Activated T-helper 17 cell treated with anti-CD3 and anti-CD28 coated beads, Interleukin-2, amount 50 U/mL, for 72 hours (primary cell): Measurements from ENCODE around the gene GNB1L. TPM values are rescaled to one million over a fixed set of nuclear protein-coding genes. Genes with fewer than 3 reads are reported as not detected.
A peak's percentile ranks its signal among the peaks of the same experiment; 100 is the strongest.

ENCODE experiments used
- ATAC-seq: fragments of 150-1000 bp; cut with Tn5 transposase; replicated peaks from 2 replicates; pipeline ENCODE4 v1.10.0; 2021; ENCODE audit warnings: mild to moderate bottlenecking, moderate library complexity
- H3K27ac Mint-ChIP-seq: one replicate; pipeline ENCODE4 v1.8.0; 2022; ENCODE audit warnings: mixed read lengths
- H3K27me3 Mint-ChIP-seq: one replicate; pipeline ENCODE4 v1.8.0; 2022; ENCODE audit warnings: mixed read lengths
- H3K36me3 Mint-ChIP-seq: one replicate; pipeline ENCODE4 v1.8.0; 2022; ENCODE audit warnings: low read depth, mild to moderate bottlenecking, mixed read lengths
- H3K4me1 Mint-ChIP-seq: one replicate; pipeline ENCODE4 v1.8.0; 2022; ENCODE audit warnings: mixed read lengths
- H3K4me3 Mint-ChIP-seq: one replicate; pipeline ENCODE4 v1.8.0; 2022; ENCODE audit warnings: mild to moderate bottlenecking, mixed read lengths
- H3K9me3 Mint-ChIP-seq: one replicate; pipeline ENCODE4 v1.8.0; 2022; ENCODE audit warnings: mixed read lengths
- total RNA-seq, 2 donors: library from RNA; stranded (reverse); gene quantifications; one replicate each; pipeline ENCODE4 v1.2.3, GENCODE V29; 2022

The GNB1L gene
- total RNA-seq, 2 donors from 2014 or later, result 10.8 to 14.4 TPM

- Mint-ChIP-seq H3K27me3 (no peaks in the 10 kb centered on the region), H3K4me3 (no peak overlapping the region), H3K9me3 (no peaks in the 10 kb centered on the region), H3K36me3 (peaks cover 29% of the 10 kb centered on the region), H3K4me1 (peaks cover 21% of the 10 kb centered on the region), H3K27ac (peak overlapping the region; percentile 59)
- ATAC-seq, result no peak
Observed at GRCh38 chr22:19849835-19850762, 4.6 kb downstream of the GNB1L start.

GRCh38 chr22:19848298-19849224, 6.1 kb downstream of the GNB1L start:
- H3K36me3 Mint-ChIP-seq, result peaks cover 23% of the 10 kb centered on the region
- no peaks in the 10 kb centered on the region for H3K9me3 Mint-ChIP-seq
- ATAC-seq, result peak; percentile 52
- H3K4me3 Mint-ChIP-seq, result no peak overlapping the region
- peaks cover 14% of the 10 kb centered on the region for H3K4me1 Mint-ChIP-seq
- no peak overlapping the region for H3K27ac Mint-ChIP-seq
- H3K27me3 Mint-ChIP-seq, result no peaks in the 10 kb centered on the region

GRCh38 chr22:19847345-19847632, 7.4 kb downstream of the GNB1L start:
- H3K27ac Mint-ChIP-seq, result no peak overlapping the region
- no peaks in the 10 kb centered on the region for H3K9me3 Mint-ChIP-seq
- H3K36me3 Mint-ChIP-seq, result peaks cover 18% of the 10 kb centered on the region
- ATAC-seq, result no peak
- H3K27me3 Mint-ChIP-seq, result no peaks in the 10 kb centered on the region
- H3K4me3 Mint-ChIP-seq, result no peak overlapping the region
- H3K4me1 Mint-ChIP-seq, result peaks cover 5% of the 10 kb centered on the region

GRCh38 chr22:19846620-19847344, 7.9 kb downstream of the GNB1L start:
- no peak for ATAC-seq
- Mint-ChIP-seq H3K36me3 (peaks cover 13% of the 10 kb centered on the region), H3K27ac (no peak overlapping the region), H3K4me1 (peaks cover 5% of the 10 kb centered on the region), H3K27me3 (no peaks in the 10 kb centered on the region), H3K4me3 (no peak overlapping the region), H3K9me3 (no peaks in the 10 kb centered on the region)

GRCh38 chr22:19845054-19845722, 9.5 kb downstream of the GNB1L start:
- ATAC-seq, result no peak
- H3K27me3 Mint-ChIP-seq, result no peaks in the 10 kb centered on the region
- no peak overlapping the region for H3K27ac Mint-ChIP-seq
- H3K4me3 Mint-ChIP-seq, result no peak overlapping the region
- H3K9me3 Mint-ChIP-seq, result no peaks in the 10 kb centered on the region
- peaks cover 6% of the 10 kb centered on the region for H3K36me3 Mint-ChIP-seq
- peaks cover 4% of the 10 kb centered on the region for H3K4me1 Mint-ChIP-seq

GRCh38 chr22:19844377-19845053, 10.2 kb downstream of the GNB1L start:
- no peak overlapping the region for H3K4me3 Mint-ChIP-seq
- no peak overlapping the region for H3K27ac Mint-ChIP-seq

GRCh38 chr22:19843857-19844376, 10.8 kb downstream of the GNB1L start:
- H3K27ac Mint-ChIP-seq, result no peak overlapping the region
- H3K4me3 Mint-ChIP-seq, result no peak overlapping the region
- ATAC-seq, result no peak
- peaks cover 4% of the 10 kb centered on the region for H3K4me1 Mint-ChIP-seq
- H3K36me3 Mint-ChIP-seq, result no peaks in the 10 kb centered on the region
- no peaks in the 10 kb centered on the region for H3K27me3 Mint-ChIP-seq
- H3K9me3 Mint-ChIP-seq, result no peaks in the 10 kb centered on the region

More at GRCh38 chr22:19844377-19845053, 10.2 kb downstream of the GNB1L start:
- peaks cover 4% of the 10 kb centered on the region for H3K4me1 Mint-ChIP-seq
- no peaks in the 10 kb centered on the region for H3K27me3 Mint-ChIP-seq
- peak; percentile 18 for ATAC-seq
- H3K36me3 Mint-ChIP-seq, result no peaks in the 10 kb centered on the region
- no peaks in the 10 kb centered on the region for H3K9me3 Mint-ChIP-seq

GRCh38 chr22:19843107-19843856, 11.4 kb downstream of the GNB1L start:
- H3K27ac Mint-ChIP-seq, result no peak overlapping the region
- no peak for ATAC-seq
- H3K36me3 Mint-ChIP-seq, result no peaks in the 10 kb centered on the region
- H3K9me3 Mint-ChIP-seq, result no peaks in the 10 kb centered on the region
- peaks cover 4% of the 10 kb centered on the region for H3K4me1 Mint-ChIP-seq
- no peak overlapping the region for H3K4me3 Mint-ChIP-seq
- H3K27me3 Mint-ChIP-seq, result no peaks in the 10 kb centered on the region

GRCh38 chr22:19842393-19843106, 12.1 kb downstream of the GNB1L start:
- Mint-ChIP-seq H3K27ac (no peak overlapping the region), H3K9me3 (no peaks in the 10 kb centered on the region), H3K4me3 (no peak overlapping the region), H3K36me3 (no peaks in the 10 kb centered on the region), H3K27me3 (no peaks in the 10 kb centered on the region), H3K4me1 (peaks cover 8% of the 10 kb centered on the region)
- ATAC-seq, result no peak

GRCh38 chr22:19841641-19842392, 12.9 kb downstream of the GNB1L start:
- no peak for ATAC-seq
- Mint-ChIP-seq H3K4me1 (peaks cover 10% of the 10 kb centered on the region), H3K9me3 (no peaks in the 10 kb centered on the region), H3K36me3 (no peaks in the 10 kb centered on the region), H3K4me3 (no peak overlapping the region), H3K27ac (no peak overlapping the region), H3K27me3 (no peaks in the 10 kb centered on the region)

- Mint-ChIP-seq H3K36me3 (no peaks in the 10 kb centered on the region), H3K4me3 (no peak overlapping the region)
- no peak for ATAC-seq
Observed at GRCh38 chr22:19840955-19841640, 13.6 kb downstream of the GNB1L start.

More at GRCh38 chr22:19840955-19841640, 13.6 kb downstream of the GNB1L start:
- peaks cover 10% of the 10 kb centered on the region for H3K4me1 Mint-ChIP-seq
- H3K27me3 Mint-ChIP-seq, result no peaks in the 10 kb centered on the region
- H3K9me3 Mint-ChIP-seq, result no peaks in the 10 kb centered on the region
- H3K27ac Mint-ChIP-seq, result no peak overlapping the region
